Thoracic aorta (tissue), 2 donors: ENCODE measurements around the gene IFIT5. TPM values are rescaled to one million over a fixed set of nuclear protein-coding genes. Genes with fewer than 3 reads are reported as not detected.
"Not testable (repeated sequence)": the region's sequence is repeated elsewhere in the genome, so short reads cannot be mapped to it uniquely, and the experiment has no call there.

Experiments used
- ATAC-seq: fragments of 150-250 bp; one replicate; pipeline ENCODE4 v1.8.0; 2017; ENCODE audit warnings: low read depth; ENCODE audit not compliant: insufficient number of reproducible peaks, low FRiP score
- DNase-seq: peaks from one replicate; pipeline ENCODE4 v3.0.0-alpha.2; 2020; ENCODE audit warnings: low spot score
- H3K27ac ChIP-seq, 2 donors: fragments of 200-600 bp; sonication (generic); 1 replicate in 1 of 2; 2 replicates in 1 of 2; pipeline ENCODE4 v1.5.1; 2016; ENCODE audit warnings: mild to moderate bottlenecking in 2 of 2, moderate library complexity in 2 of 2
- H3K27me3 ChIP-seq: fragments of 200-600 bp; sonication (generic); replicated peaks from 2 replicates; pipeline ENCODE4 v1.6.0; 2016; ENCODE audit warnings: mild to moderate bottlenecking; ENCODE audit not compliant: insufficient read depth
- H3K36me3 ChIP-seq: fragments of 200-600 bp; sonication (generic); one replicate; pipeline ENCODE4 v1.5.1; 2016
- H3K4me1 ChIP-seq, 2 donors: fragments of 200-600 bp; sonication (generic); 1 replicate in 1 of 2; 2 replicates in 1 of 2; pipeline versions ENCODE4 v1.5.1 to v1.6.0; 2016; ENCODE audit warnings: low read depth in 2 of 2, mild to moderate bottlenecking in 1 of 2; ENCODE audit not compliant: control insufficient read depth in 1 of 2
- H3K4me3 ChIP-seq: fragments of 200-600 bp; sonication (generic); 2 replicates; pipeline ENCODE4 v1.5.1; 2016; ENCODE audit warnings: mild to moderate bottlenecking
- H3K9me3 ChIP-seq: fragments of 200-600 bp; sonication (generic); 2 replicates; pipeline ENCODE4 v1.5.1; 2016
- CTCF ChIP-seq: fragments of 200-600 bp; sonication (generic); IDR thresholded peaks from one replicate; pipeline ENCODE4 v1.5.1; 2019; ENCODE audit warnings: antibody characterized with exemption
- total RNA-seq, 2 donors: library from RNA; depleted of rRNA; stranded (reverse); fragments of >200 nt; gene quantifications; one replicate each; pipeline versions ENCODE4 v1.1.0 to v1.2.3, GENCODE V29; 2016

The IFIT5 gene
- total RNA-seq, 2 donors from 2014 or later, result 19.5 to 24.8 TPM

GRCh38 chr10:89438525-89438924 lies 24.2 kb downstream of the IFIT5 start:
- no peaks in the 10 kb centered on the region for H3K36me3 ChIP-seq

GRCh38 chr10:89440226-89441009 lies 26.1 kb downstream of the IFIT5 start:
- no peak for DNase-seq
- Histone ChIP-seq H3K36me3 (no peaks in the 10 kb centered on the region), H3K27me3 (no peaks in the 10 kb centered on the region), H3K4me1 (no peaks in the 10 kb centered on the region), H3K27ac (no peak overlapping the region), H3K4me3 (no peak overlapping the region), H3K9me3 (no peaks in the 10 kb centered on the region)
- no peak for ATAC-seq
- TF ChIP-seq CTCF, result no peak

More at GRCh38 chr10:89438525-89438924, 24.2 kb downstream of the IFIT5 start:
- ATAC-seq (no peak), DNase-seq (no peak)
- H3K4me3 ChIP-seq, result no peak overlapping the region
- no peak for TF ChIP-seq CTCF
- H3K4me1 ChIP-seq, result no peaks in the 10 kb centered on the region
- H3K27me3 ChIP-seq, result no peaks in the 10 kb centered on the region
- no peaks in the 10 kb centered on the region for H3K9me3 ChIP-seq
- H3K27ac ChIP-seq, result no peak overlapping the region

- ATAC-seq (no peak), DNase-seq (no peak)
- Histone ChIP-seq H3K36me3 (no peaks in the 10 kb centered on the region), H3K4me1 (no peaks in the 10 kb centered on the region), H3K27ac (no peak overlapping the region), H3K4me3 (no peak overlapping the region), H3K9me3 (no peaks in the 10 kb centered on the region), H3K27me3 (no peaks in the 10 kb centered on the region)
- no peak for TF ChIP-seq CTCF
These were observed 27.9 kb downstream of the IFIT5 start for GRCh38 chr10:89442289-89442688.

- H3K27ac ChIP-seq, ATAC-seq, DNase-seq, H3K4me3 ChIP-seq, H3K4me1 ChIP-seq, H3K9me3 ChIP-seq, H3K27me3 ChIP-seq, H3K36me3 ChIP-seq: not testable (repeated sequence)
These were observed 30.5 kb downstream of the IFIT5 start for GRCh38 chr10:89444819-89445218.

- TF ChIP-seq CTCF, result no peak
- Histone ChIP-seq H3K4me1 (no peaks in the 10 kb centered on the region), H3K4me3 (no peak overlapping the region), H3K9me3 (no peaks in the 10 kb centered on the region), H3K27ac (no peak overlapping the region), H3K27me3 (no peaks in the 10 kb centered on the region), H3K36me3 (no peaks in the 10 kb centered on the region)
- no peak for ATAC-seq
- DNase-seq, result no peak
These were observed 36.5 kb downstream of the IFIT5 start for GRCh38 chr10:89450901-89451300.

- DNase-seq (no peak), ATAC-seq (no peak)
- Histone ChIP-seq H3K27me3 (no peaks in the 10 kb centered on the region), H3K4me3 (no peak overlapping the region), H3K4me1 (no peaks in the 10 kb centered on the region), H3K27ac (no peak overlapping the region), H3K9me3 (no peaks in the 10 kb centered on the region), H3K36me3 (no peaks in the 10 kb centered on the region)
- no peak for TF ChIP-seq CTCF
These were observed 37.8 kb downstream of the IFIT5 start for GRCh38 chr10:89452193-89452592.
